Skeletal muscle satellite cell (primary cell): ENCODE data around the gene UNC5B.

Source experiments
- H3K27me3 ChIP-seq: 2 replicates; pipeline ENCODE4 v1.7.0; 2013; ENCODE audit warnings: low read length; ENCODE audit not compliant: control insufficient read depth, insufficient read depth
- H3K36me3 ChIP-seq: 2 replicates; pipeline ENCODE4 v1.7.0; 2013; ENCODE audit warnings: mild to moderate bottlenecking, control low read depth, low read length; ENCODE audit not compliant: insufficient read depth
- H3K4me1 ChIP-seq: 2 replicates; pipeline ENCODE4 v1.7.0; 2013; ENCODE audit warnings: low read length; ENCODE audit not compliant: control insufficient read depth, insufficient read depth
- H3K4me2 ChIP-seq: 2 replicates; pipeline ENCODE4 v1.7.0; 2013; ENCODE audit warnings: mild to moderate bottlenecking, low read length
- H3K4me3 ChIP-seq: 2 replicates; pipeline ENCODE4 v1.7.0; 2013; ENCODE audit warnings: low read length
- H3K9ac ChIP-seq: 2 replicates; pipeline ENCODE4 v1.7.0; 2013; ENCODE audit warnings: mild to moderate bottlenecking, low read depth, low read length, moderate library complexity
- H3K9me3 ChIP-seq: replicated peaks from 2 replicates; pipeline ENCODE4 v1.7.0; 2013; ENCODE audit warnings: mild to moderate bottlenecking, control low read depth, low read length

Gene UNC5B

DNA sequence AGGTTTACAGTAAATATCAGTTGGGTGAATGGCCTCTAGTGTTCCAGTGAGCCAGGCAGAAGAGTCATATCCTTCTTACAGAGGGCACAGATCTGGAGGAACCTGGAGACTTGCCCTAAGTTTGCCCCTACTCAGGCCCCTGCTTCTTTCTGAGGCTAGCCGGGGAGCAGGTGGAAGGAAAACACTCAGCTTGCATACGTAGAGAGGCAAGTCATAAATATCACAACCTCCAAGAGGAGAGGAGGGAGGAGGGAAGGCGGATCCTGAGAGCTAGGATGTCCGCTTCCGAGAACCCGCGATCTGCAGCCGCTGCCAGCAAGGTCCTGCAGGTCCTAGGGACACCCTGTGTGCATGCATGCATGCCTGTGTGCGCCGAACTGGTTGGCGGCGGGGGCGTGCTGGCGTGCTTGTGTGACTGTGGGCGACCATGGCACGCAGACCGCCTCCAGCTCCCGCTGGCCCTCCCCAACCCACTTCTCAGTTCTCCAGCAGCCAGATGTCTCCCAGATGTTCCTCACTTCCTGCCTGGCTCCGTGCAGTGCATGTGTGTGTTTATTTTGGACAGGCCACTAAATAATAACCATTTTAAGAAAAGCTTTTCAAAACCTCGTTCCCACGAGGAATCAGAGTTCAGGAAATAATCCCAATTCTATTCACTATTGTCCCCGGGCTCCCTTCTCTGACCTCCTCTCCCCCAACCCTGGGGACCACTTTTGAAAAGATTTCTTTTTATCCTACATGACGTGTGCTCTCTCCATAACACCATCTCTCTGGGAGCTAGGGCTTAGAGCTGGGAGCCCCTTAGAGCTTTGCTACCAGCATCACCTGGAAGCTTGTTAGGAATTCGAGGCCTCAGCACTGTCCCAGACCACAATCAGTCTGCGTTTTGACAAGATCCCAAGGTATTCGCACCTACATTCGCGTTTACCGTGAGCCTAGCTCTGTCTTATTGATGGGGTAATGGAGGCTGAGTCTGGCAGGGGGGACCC is 32.4 kb downstream of the UNC5B start:
- Histone ChIP-seq H3K36me3 (no peaks in the 10 kb centered on the region), H3K4me3 (peak overlapping the region; percentile 44), H3K4me1 (peaks cover 60% of the 10 kb centered on the region), H3K9ac (peak overlapping the region; percentile 24), H3K9me3 (no peaks in the 10 kb centered on the region), H3K27me3 (no peaks in the 10 kb centered on the region), H3K4me2 (peak overlapping the region; percentile 78)

- no peaks in the 10 kb centered on the region for H3K27me3 ChIP-seq
- H3K36me3 ChIP-seq, result no peaks in the 10 kb centered on the region
- H3K4me1 ChIP-seq, result peaks cover 50% of the 10 kb centered on the region
- no peaks in the 10 kb centered on the region for H3K9me3 ChIP-seq
- H3K4me3 ChIP-seq, result no peak overlapping the region
- H3K4me2 ChIP-seq, result peak overlapping the region; percentile 78
- peak overlapping the region; percentile 24 for H3K9ac ChIP-seq
These were observed 33.3 kb downstream of the UNC5B start for GRCh38 chr10:71245420-71246325.

DNA sequence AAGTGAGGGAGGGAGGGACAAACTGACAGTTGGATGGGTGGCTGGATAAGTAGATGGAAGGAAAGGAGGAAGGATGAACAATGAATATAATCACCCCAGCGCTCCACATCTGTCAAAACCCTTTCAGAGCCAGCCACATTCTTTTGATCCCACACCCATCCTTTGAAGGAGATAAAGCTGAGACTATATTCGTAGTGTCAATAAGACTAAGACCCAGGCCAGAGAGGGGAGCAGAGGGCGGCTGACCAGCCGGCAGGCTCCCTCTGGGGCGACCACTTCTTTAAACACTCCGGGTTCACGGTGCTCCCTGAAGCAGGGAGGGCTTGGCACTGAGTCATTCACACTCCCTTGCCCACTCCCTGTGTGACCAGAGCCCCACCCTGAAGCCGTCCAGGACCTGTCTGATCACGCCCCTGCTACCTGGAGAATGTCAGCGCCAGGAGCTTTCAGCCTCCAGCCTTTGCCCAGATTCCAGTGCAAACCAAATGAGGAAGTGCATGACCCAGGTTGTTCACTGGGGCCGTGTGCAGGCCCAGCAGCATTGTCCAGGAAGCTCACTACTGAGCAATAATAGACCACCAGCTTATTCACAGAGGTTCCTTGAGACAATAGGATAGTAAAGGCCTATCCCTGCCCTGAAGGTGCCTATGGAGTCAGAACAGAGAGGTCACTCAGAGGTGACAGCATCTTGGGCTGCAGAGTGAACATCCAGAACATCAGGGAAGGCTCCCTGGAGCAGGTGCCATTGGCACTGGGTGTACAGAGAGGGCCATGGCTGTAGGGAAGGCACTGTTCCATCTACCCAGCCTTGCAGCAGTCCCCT is 34.4 kb downstream of the UNC5B start:
- Histone ChIP-seq H3K9me3 (no peaks in the 10 kb centered on the region), H3K4me1 (peaks cover 39% of the 10 kb centered on the region), H3K4me2 (no peak overlapping the region), H3K9ac (no peak overlapping the region), H3K36me3 (no peaks in the 10 kb centered on the region), H3K4me3 (no peak overlapping the region), H3K27me3 (no peaks in the 10 kb centered on the region)

DNA sequence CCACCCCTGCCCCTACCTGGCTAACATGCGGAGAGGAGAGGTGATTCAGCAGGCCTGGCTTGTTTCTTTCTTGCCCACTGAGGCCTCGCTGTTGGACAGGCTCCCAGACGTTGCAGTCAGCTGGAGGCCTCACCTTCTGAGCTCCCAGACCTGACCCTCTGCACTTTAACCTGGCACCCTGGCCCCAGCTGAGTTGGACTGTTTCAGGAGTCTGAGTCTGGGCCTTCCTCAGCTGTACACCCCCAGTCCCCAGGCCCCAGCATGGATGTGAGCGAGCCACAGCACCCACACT is 35.0 kb downstream of the UNC5B start:
- peaks cover 33% of the 10 kb centered on the region for H3K4me1 ChIP-seq

GRCh38 chr10:71247804-71248203 is 35.4 kb downstream of the UNC5B start:
- Histone ChIP-seq H3K4me1 (peaks cover 29% of the 10 kb centered on the region), H3K9ac (no peak overlapping the region), H3K4me2 (no peak overlapping the region), H3K9me3 (no peaks in the 10 kb centered on the region), H3K27me3 (no peaks in the 10 kb centered on the region), H3K36me3 (no peaks in the 10 kb centered on the region), H3K4me3 (no peak overlapping the region)

More for the DNA sequence above, 35.0 kb downstream of the UNC5B start:
- H3K9me3 ChIP-seq, result no peaks in the 10 kb centered on the region
- no peaks in the 10 kb centered on the region for H3K36me3 ChIP-seq
- no peak overlapping the region for H3K4me2 ChIP-seq
- H3K9ac ChIP-seq, result no peak overlapping the region
- no peak overlapping the region for H3K4me3 ChIP-seq
- H3K27me3 ChIP-seq, result no peaks in the 10 kb centered on the region

DNA sequence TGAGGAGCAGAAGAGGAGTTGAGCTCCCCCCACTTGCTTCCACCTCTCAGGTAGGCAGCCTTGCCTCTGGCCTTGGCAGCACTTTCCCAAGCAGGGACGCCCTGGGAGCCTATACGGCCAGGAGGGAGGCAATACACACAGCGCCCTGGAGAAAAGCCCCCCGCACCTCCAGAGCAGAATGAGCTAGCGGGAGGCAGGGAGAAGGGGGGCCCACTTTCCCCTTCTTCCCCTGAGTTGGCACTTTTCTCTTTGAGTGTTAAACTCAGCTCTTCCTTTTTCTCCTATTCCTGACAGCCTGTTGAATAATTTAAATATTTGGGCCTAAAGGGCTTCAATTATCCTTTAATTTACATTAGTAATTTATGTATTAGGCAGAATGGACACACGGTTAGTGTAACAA is 35.8 kb downstream of the UNC5B start:
- no peaks in the 10 kb centered on the region for H3K27me3 ChIP-seq
- H3K4me2 ChIP-seq, result no peak overlapping the region
- no peak overlapping the region for H3K9ac ChIP-seq
- no peak overlapping the region for H3K4me3 ChIP-seq
- H3K36me3 ChIP-seq, result no peaks in the 10 kb centered on the region
- H3K9me3 ChIP-seq, result no peaks in the 10 kb centered on the region
- peaks cover 28% of the 10 kb centered on the region for H3K4me1 ChIP-seq

DNA sequence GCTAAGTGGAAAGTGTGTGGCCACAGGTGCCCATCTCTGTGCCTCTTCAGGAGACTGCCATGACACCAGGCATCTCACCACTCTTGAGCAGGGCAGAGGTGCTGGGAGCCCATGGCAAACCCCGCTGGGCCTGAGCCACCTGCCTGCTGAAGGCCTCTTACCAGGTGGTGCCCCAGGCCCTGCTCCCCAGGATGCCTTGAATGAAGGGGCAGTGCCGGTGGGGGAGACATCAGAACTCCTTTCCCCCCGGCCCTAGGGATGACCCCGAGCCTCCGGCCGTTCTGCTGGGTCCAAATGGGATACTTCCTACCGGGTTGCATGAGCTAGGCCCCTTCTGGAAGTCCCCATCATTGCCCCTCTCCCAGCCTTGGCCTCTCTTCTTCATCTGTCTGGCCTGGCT is 37.6 kb downstream of the UNC5B start:
- H3K36me3 ChIP-seq, result no peaks in the 10 kb centered on the region

DNA sequence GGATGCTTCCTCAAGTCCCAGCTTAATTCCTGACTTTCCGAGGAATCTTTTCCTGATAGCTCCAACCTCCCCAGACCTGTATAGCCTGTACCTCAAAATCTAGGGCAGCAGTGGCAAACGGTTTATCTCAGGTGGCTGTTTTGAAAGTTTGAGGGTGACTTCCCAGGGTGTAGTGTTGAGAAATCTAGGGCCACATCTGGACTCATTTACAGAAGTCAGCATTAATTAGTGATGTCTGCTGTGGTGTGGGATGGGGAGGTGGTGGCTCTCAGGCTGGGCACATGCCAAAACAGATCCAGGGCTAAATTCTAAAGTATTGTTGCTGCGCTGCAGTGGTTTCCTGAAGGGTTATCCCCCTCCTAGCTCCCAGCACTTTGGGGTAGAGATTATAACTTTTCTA is 38.0 kb downstream of the UNC5B start:
- Histone ChIP-seq H3K4me2 (no peak overlapping the region), H3K36me3 (no peaks in the 10 kb centered on the region), H3K9ac (no peak overlapping the region), H3K4me3 (no peak overlapping the region), H3K27me3 (no peaks in the 10 kb centered on the region), H3K4me1 (peaks cover 17% of the 10 kb centered on the region), H3K9me3 (no peaks in the 10 kb centered on the region)

More for the DNA sequence above, 37.6 kb downstream of the UNC5B start:
- Histone ChIP-seq H3K4me2 (no peak overlapping the region), H3K4me3 (no peak overlapping the region), H3K27me3 (no peaks in the 10 kb centered on the region), H3K4me1 (peaks cover 17% of the 10 kb centered on the region), H3K9me3 (no peaks in the 10 kb centered on the region), H3K9ac (no peak overlapping the region)

DNA sequence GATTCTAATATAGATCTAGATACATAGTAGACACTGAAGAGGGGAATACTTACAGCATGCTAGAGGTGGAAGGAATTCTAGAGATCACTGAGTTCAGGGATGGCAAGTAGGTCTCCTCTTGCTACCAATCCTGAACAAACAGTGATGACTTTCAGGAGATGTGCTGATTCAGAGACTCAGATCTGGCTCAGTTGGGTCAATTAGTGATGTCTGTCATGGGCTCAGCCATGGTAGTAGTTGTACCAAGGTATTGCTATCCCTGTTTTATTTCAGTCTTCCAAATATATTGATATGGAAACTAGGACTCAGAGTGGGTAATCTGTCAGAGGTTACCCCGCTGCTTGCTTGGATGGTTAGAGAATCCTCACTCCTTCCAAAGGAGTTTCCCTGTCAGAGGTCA is 38.5 kb downstream of the UNC5B start:
- no peaks in the 10 kb centered on the region for H3K27me3 ChIP-seq
- H3K4me3 ChIP-seq, result no peak overlapping the region
- peaks cover 16% of the 10 kb centered on the region for H3K4me1 ChIP-seq
- no peaks in the 10 kb centered on the region for H3K9me3 ChIP-seq
- H3K9ac ChIP-seq, result no peak overlapping the region
- H3K36me3 ChIP-seq, result no peaks in the 10 kb centered on the region
- H3K4me2 ChIP-seq, result no peak overlapping the region

DNA sequence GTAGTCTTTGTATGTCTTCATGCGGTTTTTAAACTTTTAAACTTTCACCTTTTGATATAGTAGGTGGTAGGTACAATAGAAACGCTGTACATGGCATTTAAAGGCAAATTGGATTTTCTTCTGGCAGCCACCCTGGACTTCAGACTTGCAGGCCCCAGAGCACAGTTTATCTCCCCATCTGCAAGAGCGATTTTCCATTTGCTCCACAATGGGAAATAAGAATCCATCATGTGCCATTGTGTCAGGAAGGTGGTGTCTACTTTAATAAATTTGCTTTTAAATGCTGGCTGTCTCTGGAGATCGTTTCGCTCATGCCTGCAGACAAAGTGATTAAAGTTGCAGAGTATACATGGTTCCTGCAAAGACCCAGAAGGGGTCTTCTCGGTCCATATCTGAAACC is 38.9 kb downstream of the UNC5B start:
- peaks cover 18% of the 10 kb centered on the region for H3K4me1 ChIP-seq
- no peaks in the 10 kb centered on the region for H3K27me3 ChIP-seq
- H3K4me3 ChIP-seq, result no peak overlapping the region
- no peak overlapping the region for H3K9ac ChIP-seq
- no peak overlapping the region for H3K4me2 ChIP-seq
- H3K36me3 ChIP-seq, result no peaks in the 10 kb centered on the region
- H3K9me3 ChIP-seq, result no peaks in the 10 kb centered on the region

DNA sequence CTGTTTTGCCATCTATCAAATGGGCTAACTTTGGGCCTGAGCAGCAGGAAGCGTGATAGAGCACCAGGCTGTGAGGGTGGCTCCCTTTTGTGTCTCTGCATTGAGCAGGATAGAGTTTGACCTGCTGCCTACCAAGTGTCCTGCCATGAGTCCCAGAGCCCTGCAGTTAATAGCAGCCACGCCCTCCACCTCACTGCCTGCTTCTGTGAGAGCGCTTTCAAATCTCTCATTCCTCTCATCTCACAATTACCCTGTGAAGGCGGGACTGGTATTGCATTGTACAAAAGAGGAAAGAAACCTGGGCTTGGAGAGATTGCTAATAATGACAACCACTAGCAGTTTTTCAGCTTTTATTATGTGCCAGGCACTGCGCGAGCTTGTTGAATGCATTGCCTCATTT is 39.9 kb downstream of the UNC5B start:
- H3K4me1 ChIP-seq, result peaks cover 23% of the 10 kb centered on the region
- H3K9me3 ChIP-seq, result no peaks in the 10 kb centered on the region
- H3K4me2 ChIP-seq, result no peak overlapping the region
- H3K36me3 ChIP-seq, result no peaks in the 10 kb centered on the region
- no peaks in the 10 kb centered on the region for H3K27me3 ChIP-seq
- no peak overlapping the region for H3K9ac ChIP-seq
- no peak overlapping the region for H3K4me3 ChIP-seq
